Transverse colon (tissue), 4 donors: ENCODE measurements around the gene LILRB3.
"Not testable (repeated sequence)": the region's sequence is repeated elsewhere in the genome, so short reads cannot be mapped to it uniquely, and the experiment has no call there.

Experiments used
- EP300 ChIP-seq: sonication (generic); formaldehyde crosslinking; IDR thresholded peaks from one replicate; pipeline ENCODE4 v1.6.1; 2017; ENCODE audit warnings: antibody characterized with exemption, low read depth
- POLR2A ChIP-seq: fragments of 450-650 bp; IDR thresholded peaks from one replicate; pipeline ENCODE4 v1.6.1; 2016; ENCODE audit warnings: antibody characterized with exemption, mild to moderate bottlenecking, moderate library complexity
- POLR2AphosphoS5 ChIP-seq, 3 donors: sonication (generic); formaldehyde crosslinking; IDR thresholded peaks; one replicate each; pipeline ENCODE4 v1.6.1; 2016; ENCODE audit warnings: antibody characterized with exemption in 3 of 3
- TF ChIP-seq, protein P1 (sequence below), 5 experiments: fragments of 200-600 bp in 3 of 5; fragments of 450-650 bp in 2 of 5; sonication (generic) in 3 of 5; IDR thresholded peaks; 1 replicate in 2 of 5; 2 replicates in 3 of 5; pipeline ENCODE4 v1.5.1; 2016 to 2017; ENCODE audit warnings: antibody characterized with exemption in 5 of 5, inconsistent platforms in 3 of 5, mild to moderate bottlenecking in 2 of 5, moderate library complexity in 1 of 5

DNA sequence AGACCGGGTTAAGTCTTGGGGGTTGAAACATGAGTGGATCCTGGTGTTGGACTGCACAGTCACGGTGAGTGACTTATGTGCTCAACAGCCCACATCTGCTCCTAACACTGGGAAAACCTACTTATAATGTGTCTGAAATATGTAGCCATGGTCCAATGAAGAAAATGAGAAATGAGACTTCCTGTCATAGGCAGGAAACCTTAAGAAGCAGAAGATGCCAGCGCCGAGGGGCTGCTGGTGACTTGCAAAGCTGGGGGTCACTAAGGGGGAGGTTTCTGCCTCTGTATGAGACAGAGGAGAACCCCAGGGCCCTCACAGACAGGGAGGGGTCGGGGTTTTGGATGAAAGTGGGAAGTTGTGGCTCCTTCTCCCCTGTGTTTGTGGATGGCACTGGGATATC is 49.4 kb upstream of the LILRB3 start:
- TF ChIP-seq POLR2A; EP300; POLR2AphosphoS5 (IDR thresholded peaks at IDR 0.05): not testable (repeated sequence)
- TF ChIP-seq, protein P1, sequence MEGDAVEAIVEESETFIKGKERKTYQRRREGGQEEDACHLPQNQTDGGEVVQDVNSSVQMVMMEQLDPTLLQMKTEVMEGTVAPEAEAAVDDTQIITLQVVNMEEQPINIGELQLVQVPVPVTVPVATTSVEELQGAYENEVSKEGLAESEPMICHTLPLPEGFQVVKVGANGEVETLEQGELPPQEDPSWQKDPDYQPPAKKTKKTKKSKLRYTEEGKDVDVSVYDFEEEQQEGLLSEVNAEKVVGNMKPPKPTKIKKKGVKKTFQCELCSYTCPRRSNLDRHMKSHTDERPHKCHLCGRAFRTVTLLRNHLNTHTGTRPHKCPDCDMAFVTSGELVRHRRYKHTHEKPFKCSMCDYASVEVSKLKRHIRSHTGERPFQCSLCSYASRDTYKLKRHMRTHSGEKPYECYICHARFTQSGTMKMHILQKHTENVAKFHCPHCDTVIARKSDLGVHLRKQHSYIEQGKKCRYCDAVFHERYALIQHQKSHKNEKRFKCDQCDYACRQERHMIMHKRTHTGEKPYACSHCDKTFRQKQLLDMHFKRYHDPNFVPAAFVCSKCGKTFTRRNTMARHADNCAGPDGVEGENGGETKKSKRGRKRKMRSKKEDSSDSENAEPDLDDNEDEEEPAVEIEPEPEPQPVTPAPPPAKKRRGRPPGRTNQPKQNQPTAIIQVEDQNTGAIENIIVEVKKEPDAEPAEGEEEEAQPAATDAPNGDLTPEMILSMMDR (IDR thresholded peaks at IDR 0.05): not testable (repeated sequence)
